SK-N-MC (cell line): Measurements from ENCODE around the gene TSFM.

Experiments
- EZH2 ChIP-seq: fragments of 200-600 bp; sonication (generic); IDR thresholded peaks from one replicate; pipeline ENCODE4 v1.6.1; 2017; ENCODE audit warnings: antibody characterized with exemption
- FOXP2 ChIP-seq: optimal IDR thresholded peaks from 2 replicates; pipeline ENCODE3; 2011; ENCODE audit warnings: mild to moderate bottlenecking, moderate library complexity; ENCODE audit not compliant: insufficient read depth; ENCODE audit errors: extremely low read length, control extremely low read depth
- POLR2AphosphoS5 ChIP-seq: IDR thresholded peaks from 2 replicates; pipeline ENCODE4 v1.6.1; 2012; ENCODE audit warnings: mild to moderate bottlenecking, low read depth, low read length, borderline replicate concordance

- no peak for TF ChIP-seq EZH2
- TF ChIP-seq POLR2AphosphoS5 = peak; percentile 96
- peak; percentile 96 for TF ChIP-seq FOXP2
Measured at GRCh38 chr12:57782608-57783465, at the start of gene TSFM.
